HG03097 (cell line): ENCODE data around the gene OTUB1.

Experiments used
- ATAC-seq: cut with Tn5 transposase; IDR thresholded peaks from one replicate; pipeline ENCODE4 v1.9.1; 2021; ENCODE audit not compliant: unreplicated experiment, low FRiP score

OTUB1 gene

DNA sequence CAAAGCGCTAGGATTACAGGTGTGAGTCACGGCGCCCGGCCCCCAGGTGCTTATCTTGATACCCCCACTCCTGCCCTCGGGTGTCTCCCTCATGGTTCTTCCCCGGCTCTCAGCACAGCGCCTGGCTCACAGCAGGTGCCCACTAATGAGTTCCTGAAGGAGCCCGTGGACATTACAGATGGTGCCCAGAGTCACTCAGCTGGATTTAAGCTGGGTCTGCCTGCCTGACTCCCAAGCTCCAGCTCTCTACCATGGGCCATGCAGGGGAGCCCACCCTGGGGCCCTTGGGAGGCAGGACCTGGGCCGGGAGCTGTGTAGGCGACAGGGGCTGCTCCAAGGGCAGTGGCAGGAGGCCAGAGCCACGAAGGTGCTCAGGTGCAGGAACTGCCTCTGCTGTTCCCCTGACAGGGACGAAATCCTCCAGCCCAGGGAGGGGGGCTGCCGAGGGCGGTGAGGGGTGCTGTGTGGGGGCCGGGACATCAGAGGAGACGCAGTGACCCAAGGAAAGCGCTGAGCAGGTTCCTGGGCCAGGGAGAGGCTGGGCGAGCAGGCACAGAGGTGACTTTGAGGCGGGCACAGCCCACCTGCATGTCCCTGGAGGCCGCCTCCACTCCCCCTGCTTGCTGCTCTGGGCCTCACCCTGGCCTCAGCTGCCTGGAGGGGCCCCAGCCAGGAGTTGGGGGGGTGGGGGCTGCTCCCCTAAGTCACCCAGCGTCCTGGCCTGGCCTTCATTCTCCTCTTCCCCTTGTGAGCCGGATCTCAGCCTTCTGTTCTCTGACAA is 34.9 kb downstream of the OTUB1 start:
- ATAC-seq = no peak

DNA sequence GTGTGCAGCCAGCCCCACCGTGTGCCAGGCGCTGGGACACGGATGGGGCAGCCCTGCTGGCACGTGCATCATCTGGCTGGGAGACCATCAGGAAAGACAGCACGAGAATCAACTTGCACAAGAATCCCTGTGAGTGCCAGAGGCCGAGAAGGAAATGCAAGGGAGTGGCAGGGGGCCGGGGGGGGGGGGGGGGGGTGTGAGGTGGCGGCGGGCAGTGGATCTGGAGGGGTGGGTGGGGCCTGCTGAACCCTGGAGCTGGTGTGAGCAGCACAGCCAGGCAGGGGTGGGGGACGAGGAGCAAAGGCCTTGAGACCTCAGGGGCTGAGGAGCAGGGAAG is 35.5 kb downstream of the OTUB1 start:
- no peak for ATAC-seq

DNA sequence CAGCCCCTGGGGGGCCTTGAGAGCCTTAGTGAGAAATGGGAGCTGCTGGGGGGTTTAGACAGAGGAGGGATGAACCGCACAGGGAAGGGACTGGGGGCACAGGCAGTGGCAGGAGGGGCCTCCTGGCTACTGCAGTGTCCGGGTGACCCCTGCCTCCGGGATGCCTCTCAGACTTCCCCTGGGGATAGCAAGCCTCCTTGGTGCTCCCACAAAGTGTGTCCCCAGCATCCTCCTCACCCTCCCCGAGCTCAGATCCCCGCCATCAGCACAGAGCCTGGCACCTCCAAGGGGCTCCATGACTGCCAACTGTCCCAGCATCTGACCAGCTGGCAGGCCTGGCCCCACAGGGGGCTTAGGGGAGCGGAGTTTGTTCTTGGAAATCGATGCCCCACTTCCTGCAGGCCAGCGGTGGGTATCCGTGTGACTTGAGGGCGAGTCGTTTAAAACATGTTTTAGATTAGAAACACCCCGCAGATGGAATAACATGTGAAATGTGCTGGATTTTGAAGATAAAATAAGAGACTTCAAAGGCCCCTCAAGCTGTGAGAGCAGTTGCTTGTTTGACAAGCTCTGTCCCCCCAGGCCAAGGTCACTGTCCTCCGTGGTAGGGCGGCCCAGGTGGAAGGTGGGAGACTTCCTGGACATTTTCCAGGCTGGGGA is 36.0 kb downstream of the OTUB1 start:
- ATAC-seq = no peak

DNA sequence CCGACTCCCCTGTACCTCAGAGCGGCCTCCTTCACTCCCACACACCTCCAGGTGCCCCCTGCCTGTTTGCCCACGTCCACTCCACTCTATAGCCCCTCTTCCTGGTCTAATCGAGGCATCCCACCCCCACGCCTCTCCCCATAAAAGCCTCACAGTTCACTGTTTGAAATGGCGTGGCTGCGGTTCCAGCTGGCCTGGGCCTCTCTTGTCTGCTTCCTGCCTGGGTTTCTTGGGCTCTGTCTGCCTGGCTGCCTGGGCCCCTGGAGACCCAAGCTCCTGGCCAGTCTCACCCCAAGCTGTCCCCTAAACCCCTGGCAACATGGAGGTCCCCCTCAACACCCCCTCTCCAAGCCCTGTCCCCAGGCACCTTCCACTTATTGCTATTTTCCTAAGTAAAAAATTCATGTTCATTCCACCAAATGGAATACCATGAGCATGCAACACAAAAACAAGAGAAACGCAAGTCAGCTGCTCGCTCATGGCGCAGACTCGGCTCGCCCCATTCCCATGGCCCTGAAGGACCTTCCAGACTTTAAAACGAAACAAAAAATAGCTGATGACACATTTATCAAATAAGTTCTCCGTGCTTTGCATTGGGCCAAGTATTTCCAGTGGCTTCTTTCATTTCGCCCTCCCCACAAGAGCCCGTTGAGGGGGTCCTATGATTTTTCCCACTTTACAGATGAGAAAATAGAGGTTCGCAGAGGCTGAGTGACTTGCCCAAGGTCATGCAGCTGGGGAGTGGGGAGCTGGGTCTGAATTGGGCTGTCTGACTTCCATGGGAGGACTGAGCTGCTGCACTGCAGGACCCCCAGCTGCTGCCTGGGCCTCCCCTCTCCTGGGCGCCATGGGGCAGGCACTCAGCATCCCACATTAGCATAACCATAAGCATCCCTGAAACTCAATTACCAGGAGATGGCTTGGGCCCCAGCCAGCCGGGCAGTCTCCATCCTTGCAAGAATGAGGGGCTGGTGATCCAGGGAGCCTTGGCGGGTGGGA is 37.8 kb downstream of the OTUB1 start:
- no peak for ATAC-seq

DNA sequence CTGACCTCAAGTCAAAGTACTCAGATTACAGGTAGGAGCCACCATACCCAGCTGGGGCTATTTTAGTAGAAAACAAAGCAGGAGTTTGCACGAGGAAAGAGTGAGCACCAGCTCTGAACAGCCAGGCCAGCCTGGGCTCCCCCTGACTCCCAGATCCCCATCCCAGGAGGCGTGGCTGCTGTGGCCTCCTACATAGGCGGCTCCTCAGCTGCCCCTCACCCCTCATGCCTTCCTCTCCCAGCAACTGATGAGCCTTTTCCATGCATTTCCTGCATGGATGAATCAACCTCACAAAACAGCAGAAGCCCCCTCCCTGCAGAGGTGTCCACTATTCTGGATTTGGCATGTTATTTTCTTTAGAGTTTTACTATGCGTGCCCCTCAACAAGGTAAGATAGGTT is 39.0 kb downstream of the OTUB1 start:
- ATAC-seq = no peak

DNA sequence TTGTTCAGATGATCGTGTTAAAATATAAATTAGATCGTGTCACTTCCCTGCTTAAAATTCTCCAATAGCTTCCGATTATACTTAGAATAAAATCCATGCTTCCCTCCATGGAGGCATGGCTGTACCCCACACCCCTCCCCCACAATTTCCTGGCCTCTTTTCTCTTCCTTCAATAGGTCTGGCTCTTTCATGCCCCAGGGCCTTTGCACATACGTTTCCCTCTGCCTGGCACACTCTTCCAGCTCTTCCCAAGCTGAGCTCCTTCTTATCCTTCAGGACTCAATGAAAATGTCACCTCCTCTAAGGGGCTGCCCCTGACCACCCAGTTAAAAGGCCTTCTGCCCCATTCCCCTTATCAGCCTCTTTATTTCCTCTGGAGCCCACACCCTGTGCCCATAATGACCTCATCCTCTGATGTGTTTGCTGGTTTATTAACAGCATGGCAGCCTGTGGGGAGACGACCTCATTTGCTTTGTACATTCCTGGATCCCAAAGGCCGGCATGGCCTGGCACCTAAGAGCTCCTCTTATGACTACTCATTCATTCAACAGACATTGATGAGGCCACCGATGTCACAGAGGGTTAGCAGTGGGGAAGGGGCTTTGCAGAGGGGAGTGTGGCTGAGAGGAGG is 40.5 kb downstream of the OTUB1 start:
- ATAC-seq = no peak

DNA sequence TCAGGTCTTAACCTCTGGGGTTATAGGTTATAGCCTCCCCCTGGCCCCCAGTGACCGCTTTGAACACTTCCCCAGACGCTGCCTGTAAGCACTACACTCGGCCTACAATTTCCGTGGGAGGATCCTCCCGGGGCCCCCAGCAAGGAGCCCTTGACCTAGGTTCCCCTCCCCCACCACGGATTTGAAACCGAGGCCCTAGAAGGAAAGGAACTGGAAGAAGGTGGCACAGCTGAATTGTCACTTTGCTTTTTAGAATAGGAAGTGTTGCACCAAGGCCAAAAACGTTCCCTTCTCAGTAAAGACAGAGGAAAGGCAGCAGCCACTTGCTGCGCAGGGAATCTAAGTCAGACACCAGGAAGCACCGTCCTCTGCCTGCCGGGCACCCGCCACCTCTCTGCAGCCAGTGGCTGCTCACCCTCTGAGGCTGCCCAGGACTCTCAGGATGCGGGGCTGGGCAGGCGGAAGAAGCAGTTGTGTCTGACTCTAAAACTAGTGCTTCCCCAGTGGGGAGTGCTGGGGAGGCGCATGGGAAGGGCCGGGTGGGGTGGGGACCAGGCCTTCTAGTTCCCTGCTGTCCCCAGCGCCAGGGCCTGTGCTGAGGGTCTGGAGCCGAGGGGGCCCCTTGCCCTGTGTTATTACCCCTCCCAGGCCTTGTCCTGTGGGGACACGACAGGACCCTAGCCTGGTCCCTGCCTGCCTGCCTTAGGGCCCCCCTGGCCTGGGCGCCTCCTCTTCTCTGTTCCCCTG is 41.6 kb downstream of the OTUB1 start:
- ATAC-seq = no peak

DNA sequence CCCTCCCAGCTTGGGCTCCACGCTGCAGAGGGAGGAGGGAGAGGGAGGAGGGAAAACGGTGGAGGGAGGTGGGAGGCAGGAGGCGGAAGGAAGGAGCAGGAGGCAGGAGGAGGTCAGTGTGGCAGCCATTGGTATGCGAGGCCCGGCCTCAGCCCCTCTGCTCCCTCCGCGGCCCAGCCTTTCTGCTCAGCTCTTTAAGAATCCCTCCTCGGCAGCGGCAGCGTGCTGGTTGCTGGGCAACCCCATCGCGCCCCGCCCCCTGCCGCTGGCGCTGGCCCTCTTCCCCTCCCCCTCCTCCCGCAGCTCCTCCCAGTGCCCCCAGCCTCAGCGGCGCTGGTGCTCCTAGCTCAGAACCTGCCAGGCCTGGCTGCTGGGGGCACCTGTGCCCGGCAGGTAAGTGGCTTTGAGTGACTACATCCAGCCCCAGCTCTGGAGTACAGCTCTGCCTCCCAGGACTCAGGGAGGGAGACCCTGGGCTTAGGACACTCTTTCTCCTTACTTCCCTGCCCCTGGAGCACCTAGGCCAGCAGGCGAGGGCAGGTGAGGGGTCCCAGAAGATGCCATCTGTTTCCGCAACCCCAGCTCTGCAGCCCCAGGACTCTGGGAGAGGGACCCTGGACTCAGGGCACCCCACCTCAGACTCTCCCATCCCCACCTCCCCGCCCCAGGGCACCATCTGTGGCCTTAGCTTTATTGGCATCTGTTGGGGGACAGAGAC is 42.3 kb downstream of the OTUB1 start:
- ATAC-seq = no peak

DNA sequence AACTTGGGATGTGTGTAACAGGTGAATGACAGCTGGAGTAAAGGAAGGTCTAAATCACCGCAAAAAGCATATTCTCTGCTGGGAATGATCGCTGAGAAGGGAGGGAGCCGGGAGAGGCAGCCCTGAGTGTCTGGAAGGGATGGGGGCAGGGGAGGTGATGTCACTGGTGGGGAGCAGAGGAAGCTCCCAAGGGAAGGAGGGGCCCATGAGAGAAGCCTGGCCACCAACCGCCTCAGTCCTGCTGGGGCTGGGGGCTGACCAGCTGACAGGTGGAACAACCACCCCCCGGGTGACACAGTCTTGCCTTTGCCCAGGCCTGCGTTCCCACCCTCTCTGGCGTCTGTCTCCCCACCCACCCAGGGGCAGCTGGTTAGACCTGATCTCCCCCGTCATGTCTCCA is 43.5 kb downstream of the OTUB1 start:
- no peak for ATAC-seq

DNA sequence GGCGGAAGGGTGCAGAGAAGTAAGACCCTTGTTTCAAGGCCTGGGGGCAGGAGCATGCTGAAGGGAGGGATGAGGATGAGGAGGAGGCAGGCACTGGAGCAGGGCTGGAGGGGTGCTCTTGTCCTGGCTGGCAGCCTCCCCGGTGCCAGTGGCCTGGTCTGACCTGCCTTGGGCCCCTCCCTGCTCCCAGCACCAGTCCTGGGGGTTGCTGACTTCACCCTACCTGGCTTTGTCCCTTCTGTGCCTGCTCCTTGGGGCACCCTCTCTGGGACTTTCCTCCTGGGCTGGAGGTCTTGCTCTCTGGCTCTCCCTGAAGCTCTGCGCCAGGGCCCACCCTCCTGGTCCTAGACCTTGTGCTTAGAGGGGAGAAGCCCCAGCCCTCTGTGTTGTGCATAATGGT is 44.8 kb downstream of the OTUB1 start:
- no peak for ATAC-seq

DNA sequence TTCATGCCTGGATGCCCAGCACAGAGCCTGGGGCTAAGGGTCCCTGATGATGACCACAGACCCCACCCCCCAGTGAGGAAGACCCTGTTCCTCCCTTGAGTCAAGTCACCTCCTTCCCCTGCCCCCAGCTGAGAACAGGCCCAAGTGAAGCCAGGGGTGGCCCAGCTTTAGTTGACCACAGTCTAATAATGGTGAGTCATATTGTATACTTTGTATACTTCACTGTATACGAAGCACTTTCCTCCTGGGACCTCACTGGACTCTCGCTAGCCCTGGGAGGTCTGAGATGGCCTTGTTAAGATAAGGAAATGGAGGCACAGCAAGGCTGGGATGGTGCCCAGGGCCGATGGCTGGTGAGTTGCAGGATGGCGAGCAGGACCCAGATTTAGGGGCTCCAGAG is 45.8 kb downstream of the OTUB1 start:
- ATAC-seq = no peak

DNA sequence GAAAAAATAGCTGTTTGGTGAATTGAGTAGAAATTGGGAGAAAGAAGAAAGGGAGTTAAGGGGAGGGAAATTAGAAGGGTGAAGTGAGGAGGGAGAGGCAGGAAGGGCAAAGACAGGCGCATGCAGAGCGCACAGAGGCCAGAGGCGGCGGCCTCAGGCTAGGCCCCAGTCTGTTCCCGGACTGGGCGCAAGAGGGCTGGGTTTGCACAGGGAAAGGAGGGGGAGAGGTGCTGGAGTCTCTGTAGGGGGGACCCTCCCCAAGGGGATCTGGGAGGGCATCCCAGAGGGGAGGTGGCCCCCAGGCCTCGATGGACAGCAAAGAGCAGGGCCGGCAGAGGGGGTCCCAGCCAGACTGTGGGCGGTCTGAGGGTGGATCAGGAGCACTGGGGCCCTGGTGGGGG is 48.2 kb downstream of the OTUB1 start:
- no peak for ATAC-seq

DNA sequence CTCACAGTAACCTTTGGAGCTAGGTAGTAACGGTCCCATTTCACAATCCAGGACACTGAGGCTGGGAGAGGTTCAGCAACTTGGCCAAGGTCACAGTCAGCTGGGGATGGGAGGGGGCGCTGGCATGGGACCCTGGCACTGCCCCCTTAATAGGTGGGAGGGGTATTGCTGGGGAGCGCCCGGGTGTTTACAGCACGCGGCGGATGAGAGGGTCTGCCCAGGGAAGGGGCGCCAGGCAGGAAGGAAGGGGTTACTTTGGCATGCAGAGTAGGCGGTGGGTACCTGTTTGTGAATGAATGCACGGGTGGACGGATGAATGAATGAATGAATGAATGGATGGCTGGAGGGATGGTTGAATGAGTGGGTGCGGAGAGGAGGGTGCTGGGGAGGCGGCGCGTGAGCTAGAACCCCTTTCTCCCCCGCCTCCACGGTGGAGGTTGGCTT is 48.9 kb downstream of the OTUB1 start:
- ATAC-seq = no peak

DNA sequence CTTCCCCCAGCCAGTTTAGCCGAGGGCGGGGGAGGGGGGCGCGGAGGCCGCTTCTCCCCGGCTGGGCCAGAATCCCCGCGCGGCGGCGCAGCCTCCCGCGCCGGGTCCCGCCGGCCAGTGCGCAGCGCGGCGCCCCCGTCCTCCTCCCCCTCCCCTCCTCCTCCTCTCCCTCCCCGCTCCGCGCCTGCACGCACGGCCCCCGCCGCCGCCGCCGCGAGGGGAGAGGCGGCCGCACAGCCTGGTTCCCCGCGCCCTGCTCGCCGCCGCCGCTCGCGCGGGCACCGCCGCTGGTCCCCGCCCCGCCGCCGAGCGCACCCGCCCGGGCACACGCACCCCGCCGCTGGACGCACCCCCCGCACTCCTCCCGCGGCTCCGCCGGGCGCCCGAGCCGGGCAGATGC is 49.3 kb downstream of the OTUB1 start, which contains the start of gene FLRT1:
TSS of gene FLRT1 (plus strand) at position 356 of the 400 bp plus-strand sequence. CDS start 80,337 bp downstream, outside the sequence.
- no peak for ATAC-seq

DNA sequence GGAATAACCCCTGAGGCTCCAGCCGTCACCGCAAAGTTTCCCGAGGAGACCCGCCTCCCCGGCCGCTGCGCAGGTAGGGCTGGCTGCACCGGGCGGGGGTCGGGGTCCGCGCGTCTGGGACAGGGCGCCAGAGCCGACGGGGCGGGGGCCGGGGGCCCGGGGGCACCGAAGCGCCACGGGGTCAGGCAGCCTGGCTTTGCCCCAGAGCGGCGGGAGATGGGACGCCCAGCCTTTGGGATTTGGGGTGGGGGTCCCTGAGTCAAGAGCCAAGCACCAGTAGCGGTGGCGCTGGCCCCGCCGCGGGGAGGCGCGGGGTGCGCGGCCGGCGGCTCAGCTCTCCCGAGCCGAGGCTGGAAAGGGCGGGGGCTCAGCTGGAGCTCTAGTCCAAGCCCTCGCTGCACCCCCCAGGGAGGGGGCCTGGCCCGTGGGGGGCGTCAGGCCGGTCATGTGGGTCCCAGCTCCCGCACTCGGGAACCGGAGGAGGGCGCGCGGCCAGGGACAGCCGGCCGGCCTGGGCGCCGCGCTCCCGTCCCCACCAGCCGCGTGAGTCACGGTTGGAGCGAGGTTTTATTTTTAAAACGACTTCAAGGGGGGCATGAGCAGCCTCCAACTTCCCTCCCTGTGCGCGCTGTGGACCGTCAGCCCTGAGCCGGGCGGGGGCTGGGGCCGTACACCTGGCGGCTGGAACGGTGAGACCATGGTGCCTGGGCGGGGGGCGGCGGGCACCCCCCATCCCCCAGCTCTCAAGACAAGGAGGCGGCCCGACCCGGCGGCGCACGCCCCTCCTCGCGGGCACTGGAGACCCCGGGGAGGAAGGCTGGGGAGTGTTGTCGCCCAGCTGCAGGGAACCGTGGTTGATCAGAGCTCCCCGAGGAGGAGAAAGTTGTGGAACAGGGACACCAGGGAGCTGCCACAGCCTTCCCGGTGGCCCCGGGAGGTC is 50.1 kb downstream of the OTUB1 start:
- no peak for ATAC-seq

DNA sequence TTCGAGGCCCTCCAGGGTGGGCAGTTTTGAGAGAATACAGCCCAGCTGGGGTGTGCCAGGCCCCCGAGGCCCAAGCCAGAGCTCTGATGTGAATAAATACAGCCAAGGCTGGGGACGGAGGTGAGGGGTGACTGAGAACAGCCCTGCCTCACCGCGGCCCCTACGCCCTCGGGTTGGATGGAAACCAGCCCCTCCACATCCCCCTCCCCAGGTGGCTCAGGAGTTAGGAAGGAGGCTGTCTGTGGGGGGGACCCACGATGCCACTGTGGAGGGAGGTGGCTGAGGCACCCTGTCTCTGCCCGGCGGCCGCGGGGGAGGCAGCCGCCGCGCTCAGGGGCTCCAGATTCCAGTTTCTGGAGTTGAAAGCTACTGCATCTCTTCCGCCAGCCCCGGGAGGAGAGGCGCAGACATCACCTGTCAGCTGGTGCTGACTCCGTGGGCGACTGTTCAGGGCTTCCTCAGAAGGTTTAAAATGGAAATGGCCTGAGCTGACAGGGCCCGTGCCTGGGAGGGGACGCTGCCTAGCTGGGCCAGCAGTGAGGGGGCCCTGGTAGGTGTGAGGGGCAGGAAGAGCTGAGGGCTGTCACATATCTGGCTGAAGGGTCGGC is 50.9 kb downstream of the OTUB1 start:
- no peak for ATAC-seq

DNA sequence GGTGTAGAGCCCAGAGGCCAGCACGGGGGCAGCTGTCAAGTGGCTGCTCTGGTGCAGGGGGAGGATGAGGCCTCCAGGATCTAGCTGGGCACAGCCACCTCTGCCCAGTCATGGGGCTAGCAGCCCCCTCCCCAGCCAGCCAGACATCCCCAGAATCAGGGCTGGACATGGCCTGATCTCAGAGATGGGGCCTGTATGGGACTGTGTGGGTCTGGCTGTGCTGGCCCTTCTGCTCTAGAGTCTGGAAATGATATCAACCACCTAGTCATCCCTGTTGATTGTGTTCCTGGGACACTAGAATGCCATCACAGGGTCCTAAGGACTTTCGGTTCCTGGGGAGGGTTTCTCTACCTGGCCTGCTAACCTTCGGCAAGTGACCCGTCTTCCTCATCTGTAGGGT is 52.3 kb downstream of the OTUB1 start:
- ATAC-seq = no peak
